Limb (tissue), 2 donors: ENCODE data around the gene NALCN.

Experiments
- DNase-seq, 2 donors: peaks; one replicate each; pipeline ENCODE4 v3.0.0-alpha.2; 2016; ENCODE audit errors: extremely low spot score in 2 of 2

NALCN gene

DNA sequence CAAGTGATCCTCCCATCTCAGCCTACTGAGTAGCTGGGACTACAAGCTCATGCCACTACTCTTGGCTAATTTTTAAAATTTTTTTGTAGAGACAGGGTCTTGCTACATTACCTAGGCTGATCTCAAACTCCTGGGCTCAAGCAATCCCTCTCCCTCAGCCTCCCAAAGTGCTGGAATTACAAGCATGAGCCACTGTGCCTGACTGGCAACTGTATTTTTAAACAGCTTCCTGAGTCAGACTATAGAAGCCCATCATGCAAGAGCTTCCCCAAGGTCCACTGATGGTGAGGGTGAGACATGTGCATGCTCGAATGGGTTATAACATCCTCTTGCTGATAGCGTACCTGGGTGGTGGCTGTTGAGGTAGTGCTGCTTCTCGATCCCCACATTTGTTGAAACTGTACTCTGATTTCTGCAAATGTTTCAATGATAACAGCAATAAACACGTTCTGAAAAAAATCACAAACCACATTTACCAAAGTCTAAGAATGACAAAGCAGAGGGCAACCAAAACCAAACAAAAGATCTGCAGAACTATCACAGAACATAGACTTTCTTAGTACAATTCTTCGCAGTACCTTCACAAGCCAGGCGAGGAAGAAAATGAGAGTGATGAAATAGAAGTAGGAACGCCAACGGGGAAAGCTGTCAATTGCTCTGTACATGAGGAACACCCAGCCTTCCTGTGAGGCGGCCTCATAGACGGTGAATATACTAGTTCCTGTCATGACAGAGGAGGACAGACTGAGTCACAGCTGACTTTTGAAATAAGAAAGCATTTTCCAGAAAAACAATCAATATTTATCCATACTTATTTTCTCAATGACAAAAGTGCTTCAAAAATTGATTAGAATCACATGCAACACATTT lies 124.4 kb downstream of the NALCN start:
- no peak for DNase-seq

DNA sequence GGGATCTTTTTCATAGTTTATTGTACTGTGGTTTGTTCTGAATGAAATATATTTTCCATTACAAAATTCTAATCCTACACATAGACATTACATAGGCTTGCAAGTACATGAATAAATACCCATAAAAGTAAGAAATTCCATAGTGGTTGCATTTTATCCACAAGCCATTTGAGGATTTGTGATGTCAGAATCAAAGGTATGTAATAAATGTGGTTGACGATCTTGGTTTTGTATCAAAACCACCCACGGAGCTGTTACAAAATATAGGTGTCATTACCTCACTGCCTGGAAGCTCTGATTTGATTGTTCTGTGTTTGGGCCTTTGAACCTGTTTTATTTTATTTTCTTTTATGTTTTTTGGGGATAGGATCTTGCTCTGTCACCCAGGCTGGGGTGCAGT lies 125.1 kb downstream of the NALCN start:
- no peak for DNase-seq

DNA sequence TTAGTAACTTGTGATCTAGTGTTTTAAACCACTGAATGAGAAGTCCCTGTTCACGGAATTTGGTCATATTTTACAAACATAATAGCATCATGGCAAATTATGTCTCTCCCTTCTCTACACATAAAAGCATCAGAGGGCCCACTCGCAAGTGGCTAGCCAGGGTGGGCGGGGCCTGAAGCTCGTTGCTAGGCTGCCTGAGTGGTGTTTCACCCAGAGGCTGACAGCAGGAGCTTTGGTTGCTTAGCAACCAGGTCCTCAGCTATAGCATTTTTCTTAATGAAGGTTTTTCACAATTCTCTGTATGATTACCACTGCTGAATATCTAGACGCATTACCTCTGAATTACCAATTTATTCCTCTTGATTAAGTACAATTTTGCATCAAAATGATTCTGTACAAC lies 126.5 kb downstream of the NALCN start:
- peak in 1 of 2 donors; percentile 85 for DNase-seq

DNA sequence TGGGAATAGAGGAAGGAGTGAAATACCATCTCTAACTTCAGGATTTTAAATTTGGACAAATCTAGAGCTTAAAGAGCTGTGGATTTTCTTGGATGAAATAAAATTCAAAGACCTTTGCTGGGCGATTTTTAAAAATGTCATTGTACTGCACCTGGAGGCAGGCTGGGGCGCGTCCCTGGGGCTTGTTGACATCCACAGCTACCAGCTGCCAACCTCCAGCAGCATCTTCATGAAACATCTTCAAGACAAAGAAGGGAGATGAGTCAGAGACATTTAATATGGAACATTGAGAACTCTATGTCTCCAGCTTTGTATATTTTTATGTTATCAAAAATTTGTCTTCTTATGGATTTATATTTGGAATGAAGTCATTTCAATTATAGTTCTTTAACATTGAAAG lies 132.5 kb downstream of the NALCN start:
- no peak for DNase-seq

DNA sequence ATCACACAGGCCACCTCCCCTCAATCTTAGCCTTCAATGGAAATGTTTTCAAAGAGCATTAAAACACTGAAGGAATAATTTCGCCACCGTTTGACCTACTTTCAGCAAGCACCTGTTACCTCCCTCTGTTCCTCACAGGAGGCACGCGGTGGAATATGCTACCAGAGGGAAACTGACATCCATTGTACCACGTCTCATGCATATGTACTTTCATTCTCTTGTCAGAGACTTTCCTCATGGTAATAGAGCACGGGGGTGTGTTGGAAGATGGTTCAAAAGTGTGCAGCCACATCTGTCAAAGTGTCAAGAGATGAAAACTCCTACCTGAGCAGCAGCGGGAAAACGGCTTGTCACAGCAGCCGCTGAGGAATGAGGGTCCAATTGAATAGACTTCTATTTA lies 143.4 kb downstream of the NALCN start:
- no peak for DNase-seq

DNA sequence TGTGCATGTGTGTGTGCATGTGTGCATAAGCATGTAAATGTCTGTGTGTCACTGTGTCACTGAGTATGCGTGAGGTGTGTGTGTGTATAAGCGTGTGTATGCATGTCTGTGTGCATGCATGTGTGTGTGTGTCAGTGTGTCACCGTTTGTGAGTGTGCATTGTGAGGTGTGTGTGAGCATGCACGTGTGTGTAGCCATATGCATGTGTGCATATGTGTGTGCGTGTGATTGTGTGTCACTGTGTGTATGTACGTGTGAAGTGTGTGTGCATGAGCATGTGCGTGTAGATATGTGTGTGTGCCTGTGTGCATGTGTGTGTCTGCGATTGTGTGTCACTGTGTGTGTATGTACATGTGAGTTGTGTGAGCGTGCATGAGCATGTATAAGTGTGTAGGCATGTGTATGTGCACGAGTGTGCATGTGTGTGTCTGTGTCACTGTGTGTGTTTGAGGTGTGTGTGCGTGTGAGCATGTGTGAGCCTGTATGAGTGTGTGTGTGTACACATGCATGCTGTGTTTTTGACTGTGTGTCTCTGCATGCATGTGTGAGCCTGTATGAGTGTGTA lies 144.5 kb downstream of the NALCN start:
- DNase-seq, result no peak

DNA sequence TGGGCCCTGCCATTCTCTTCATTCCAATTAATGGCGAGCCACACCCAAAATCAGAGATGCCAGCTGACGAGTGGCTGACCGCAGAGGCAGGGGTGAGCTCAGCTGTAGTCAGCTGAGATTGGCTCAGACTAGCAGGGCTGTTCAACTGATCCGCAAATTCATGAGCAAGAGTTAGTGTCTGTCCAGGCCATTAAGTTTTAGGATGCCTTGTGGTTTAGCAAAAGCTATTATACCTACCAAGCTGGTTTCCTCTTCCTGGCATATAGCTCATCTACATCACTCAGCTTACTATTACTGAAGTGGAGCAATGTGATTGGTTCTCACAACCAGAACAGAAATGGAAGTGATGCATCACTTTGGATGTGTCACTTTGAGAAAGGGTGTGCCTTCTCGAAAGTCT lies 148.7 kb downstream of the NALCN start:
- DNase-seq, result no peak

DNA sequence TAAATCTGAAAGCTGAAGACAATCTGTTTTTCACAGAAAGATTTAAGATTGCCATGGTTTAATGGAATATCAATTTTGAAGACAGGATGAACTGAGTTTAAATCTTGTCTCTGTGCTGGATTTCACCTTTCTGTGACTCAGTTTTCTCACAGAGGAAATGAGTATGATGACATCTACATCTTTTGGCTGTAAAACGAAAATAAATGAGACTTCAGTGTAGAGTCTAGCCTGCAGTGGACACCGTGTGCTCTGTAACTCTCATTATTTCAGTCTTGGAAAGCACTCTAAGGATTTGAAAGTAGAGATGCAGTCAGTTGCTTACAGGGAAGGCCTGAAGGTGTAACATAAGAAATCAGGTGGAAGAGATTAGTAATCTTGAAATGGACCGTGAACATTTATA lies 150.4 kb downstream of the NALCN start:
- DNase-seq, result no peak

DNA sequence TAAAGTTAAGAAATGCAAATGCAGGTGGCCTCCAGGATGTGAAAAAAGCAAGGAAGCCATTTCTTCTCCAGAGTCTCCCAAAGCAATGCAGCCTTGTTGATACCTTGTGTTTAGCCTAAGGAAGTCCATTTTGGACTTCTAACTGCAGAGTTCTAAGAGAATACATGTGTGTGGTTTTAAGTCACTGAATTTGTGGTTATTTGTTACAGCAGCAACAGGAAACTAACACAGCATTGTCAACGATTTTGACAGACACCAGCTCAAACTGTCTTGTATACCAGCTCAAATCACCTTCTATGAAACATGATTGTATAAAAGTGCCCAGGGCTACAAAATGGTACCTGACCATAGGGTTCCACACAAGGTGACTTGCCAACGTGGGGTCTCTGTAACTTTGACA lies 151.4 kb downstream of the NALCN start:
- DNase-seq, result no peak

DNA sequence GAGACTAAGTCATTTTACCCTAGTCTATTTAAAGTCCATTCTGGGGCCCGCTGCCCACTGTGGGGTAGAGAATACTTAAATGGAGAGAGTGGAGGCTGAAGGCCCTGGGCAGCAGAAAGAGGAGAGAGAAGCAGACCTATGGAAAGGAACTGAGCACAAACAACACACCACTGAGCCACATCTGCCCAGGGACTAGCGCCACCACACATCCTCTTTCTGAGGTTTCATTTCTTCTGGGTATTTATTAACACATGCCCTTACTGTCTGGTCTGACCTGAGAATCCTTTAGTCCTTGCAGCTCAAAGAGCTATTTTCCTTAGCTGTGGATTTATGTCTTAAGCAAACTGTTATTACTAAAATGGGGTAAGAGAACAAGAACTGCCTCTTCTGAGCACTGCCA lies 154.0 kb downstream of the NALCN start:
- no peak for DNase-seq

DNA sequence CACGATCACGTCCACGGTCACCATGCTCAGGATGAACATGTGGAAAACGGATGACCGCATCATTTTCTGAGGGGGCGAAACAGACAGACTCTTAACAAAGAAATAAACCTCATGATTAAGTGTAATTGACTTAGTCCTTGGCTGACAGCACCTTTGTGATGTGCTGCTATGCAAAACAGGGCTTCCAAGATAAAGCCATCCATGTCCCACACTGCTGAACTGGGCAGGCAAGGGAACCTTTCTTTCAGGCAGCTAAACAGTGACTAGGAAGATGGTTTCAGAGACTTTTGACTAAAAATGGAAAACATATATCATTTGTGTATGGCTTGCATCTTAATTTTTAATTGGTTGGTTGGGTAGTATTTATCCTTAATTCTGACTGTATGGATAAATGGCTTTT lies 157.8 kb downstream of the NALCN start:
- DNase-seq, result no peak

DNA sequence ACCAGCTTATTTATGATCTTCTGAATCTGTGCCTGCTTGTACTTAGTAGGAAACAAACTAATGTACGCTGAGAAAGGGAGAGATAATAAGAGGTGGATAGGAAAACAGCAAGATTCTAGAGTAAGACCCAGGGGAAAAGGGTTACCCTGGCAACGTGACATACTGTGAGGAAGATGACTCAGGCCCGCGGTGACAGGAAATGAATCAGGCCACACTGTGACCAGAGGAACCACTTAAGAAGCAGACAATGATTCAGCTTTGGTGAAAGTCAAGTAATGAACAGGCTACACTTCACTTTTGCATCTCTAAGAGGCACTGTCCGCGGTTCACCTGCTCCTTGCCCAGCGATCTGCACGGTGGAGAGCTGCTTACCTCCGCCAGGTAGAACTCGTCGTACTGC lies 158.2 kb downstream of the NALCN start:
- DNase-seq, result no peak

DNA sequence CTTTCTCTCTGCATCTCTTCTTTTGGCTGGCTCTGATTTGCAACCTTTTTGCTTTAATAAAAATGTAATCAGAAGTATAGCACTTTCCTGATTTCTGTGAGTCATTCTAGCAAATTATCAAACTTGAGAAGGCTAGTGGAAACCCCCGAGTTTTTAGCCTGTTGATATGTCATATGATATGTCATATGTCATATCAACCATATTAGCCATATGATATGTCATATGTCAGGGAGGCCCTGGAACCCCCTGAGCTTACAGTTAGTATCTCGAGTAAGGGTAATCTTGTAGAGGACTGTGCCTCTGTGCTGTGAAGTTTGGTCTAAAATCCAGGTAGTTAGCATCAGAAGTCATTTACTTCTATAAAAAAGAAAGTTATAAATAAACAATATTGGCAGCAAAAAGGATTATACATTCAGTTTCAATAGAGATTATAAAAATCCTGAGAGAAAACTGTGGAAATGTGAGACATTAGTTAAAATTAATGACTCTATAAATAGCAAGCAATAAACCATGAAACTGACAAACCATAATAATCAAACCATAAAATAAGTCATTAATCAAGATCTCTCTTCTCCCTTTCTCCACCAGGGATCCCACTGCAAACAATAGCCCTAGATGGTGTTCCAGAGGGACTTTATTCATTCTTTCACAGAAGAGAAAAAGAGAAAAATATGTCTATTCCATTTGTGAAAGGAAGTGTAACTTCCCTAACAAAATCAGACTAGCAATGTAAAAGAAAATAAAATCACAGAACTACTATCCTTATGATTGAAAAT lies 167.4 kb downstream of the NALCN start:
- no peak for DNase-seq

DNA sequence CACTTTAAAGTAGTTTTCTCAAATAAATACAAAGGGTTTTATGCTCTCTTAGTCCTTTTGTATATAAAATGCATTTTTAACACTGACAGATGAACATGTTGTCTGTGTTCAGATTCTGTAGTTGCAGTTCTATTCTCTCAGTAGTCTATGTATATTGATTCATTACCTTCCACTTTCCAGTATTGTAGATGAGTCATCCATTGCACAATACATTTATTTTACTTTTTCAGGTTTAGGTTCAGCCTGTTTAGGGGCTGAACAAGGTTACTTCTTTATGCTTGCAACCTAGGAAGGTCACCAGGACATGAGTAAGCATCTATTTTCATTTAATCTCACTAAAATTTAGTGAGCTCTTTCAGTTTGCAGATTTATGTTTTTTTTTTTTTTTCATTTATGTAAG lies 173.6 kb downstream of the NALCN start:
- no peak for DNase-seq

DNA sequence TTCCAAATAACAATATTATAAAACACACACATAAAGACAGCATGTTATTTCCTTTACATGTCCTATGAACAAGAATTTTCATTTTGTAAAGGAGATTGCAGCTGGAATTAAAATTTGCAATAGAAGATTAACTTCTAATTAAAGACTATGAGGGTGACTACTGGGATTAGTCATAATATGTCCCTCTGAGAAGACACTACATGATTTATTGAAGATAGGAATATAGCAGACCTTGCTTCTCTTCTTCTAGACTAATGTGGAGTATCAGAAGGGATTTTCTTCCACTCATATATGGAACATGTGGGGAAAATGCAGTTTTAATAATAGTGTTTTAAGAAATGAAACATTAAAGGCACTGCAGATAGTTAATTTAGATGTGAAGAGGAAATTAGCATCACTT lies 177.8 kb downstream of the NALCN start:
- DNase-seq, result no peak

DNA sequence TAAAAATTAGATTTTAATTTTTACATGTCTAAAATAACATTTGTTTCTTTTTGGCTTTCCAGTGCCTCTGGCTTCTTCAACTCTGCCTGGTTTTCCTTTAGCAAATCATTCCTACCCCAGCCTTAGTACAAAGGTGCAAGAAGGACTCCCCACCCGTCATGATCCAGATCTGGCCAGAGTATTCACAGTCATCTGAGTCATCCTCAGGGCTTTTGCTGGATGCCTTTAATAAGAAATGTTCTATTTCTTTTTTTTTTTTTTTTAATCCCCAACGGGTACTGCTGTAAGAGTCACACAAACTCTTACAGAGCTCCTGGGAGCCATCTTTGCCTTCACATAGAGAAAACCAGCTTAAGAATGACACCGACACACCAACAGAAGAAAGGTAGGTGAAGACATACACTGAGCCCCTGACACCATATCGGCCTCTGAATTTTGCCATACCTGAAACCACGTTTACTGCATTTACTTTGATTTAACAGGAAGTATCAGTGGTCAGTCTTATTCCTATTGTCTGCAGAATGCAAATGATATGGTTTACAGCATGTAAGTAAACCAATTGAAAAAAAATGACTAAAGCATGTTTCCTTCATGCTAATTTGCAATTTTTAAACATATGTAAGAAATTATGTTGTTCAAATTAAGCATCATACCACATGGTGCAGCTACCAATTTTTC lies 184.4 kb downstream of the NALCN start:
- no peak for DNase-seq

DNA sequence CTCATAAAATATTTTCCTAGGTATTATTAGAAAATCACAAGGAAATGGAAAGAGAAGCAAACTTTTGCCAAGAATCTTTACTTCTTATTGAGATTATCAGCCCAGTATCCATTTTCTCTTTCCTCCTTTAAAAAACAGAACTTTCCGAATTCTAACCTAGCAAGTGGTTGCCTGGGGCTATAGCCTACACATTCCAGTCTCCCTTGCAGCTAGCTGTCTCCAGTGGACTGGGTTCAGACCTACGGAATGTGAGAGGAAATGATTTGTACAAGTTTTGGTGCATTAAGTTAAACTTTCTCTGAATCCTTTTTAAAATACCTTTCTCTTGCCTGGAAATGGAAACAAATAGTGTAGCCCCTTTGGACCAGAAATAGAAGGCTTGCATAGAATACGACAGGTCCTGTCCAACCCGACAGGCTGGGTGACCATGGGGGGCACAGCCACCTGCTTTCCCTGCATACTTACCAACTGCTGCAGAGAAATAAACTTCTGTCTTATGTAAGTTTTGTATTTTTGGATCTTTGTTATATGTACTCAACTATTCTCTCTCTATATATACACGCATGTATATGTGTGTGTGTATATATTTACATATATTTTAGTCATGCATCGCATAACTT lies 185.9 kb downstream of the NALCN start:
- no peak for DNase-seq

DNA sequence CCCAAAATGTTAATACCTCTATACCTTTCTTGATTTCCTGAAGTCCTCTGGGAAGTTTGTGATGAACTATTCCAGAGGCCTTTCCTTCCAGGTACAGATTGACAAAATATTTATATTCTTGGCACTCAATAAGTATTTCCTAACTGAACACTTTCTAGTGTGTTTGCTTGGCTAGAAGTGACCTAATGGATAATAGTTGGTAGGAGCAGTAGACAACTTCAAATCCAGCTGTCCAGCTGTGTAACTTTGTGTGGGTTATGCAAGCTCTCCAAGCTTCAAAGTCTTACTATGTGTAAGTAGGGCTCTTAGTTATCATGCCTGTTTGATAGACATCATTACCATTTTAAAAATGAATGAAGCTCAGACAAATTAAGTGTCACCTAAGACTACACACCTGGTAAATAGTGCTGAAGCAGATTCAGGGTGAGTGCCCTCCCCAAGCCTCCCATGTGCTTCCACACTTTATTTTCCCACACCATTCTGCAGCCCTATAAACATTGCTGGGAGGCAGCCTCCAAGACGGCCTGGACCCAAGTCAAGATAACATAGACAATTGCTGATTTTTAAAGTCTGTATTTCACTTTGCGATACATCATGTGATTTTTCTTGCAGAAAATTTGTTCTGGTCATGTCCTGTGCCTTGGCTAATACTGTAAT lies 196.6 kb downstream of the NALCN start:
- DNase-seq, result no peak

DNA sequence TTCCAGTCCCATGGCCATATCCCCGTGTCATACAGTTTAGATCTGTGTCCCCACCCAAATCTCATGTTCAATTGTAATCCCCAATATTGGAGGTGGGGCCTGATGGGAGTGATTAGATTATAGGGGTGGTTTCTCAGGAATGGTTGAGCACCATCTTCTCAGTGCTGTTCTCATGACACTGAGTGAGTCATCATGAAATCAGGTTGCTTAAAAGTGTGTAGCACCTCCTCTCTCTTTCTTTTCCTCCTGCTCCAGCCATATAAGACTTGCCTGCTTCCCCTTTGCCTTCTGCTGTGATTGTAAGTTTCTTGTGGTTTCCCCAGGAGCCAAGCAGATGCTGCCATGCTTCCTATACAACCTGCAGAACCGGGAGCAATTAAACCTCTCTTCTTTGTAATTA lies 197.8 kb downstream of the NALCN start:
- no peak for DNase-seq

DNA sequence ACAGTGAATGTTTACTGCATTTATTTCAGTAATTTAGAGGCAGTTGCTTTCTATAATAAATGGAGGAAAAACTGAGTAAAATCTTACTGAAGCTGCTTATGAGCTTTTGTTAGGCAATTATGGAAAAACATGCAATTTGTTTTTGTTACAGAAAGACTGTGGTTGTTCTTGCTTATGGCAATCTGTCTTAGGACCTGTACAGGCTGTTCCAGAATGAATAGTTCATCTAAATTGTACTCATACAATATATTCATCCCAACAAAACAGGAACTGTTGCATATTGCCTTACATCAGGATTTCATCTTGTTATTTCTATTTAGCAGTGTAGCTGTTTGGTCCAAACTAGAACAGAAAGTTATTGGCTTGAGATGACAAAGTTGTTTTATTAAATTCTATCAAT lies 199.2 kb downstream of the NALCN start:
- no peak for DNase-seq

DNA sequence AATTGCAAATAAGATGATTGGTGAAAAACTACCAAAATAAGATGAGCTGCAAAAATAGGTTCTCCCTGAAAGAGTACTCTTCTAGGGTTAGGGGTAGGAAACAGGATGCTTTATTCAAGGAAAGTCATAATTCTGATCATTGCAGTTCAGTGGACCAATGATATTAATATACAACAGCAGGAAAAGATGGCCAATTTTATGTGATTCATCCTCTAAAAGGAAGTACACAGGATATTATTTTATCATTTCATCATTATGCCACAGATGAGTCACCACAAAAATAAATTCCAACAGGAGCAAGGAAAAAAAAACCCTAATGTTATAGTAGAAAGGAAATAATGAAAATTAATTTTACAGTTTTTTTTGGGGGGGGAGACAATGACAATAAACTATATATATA lies 205.0 kb downstream of the NALCN start:
- DNase-seq, result no peak
